GM18505 (cell line): ENCODE measurements around the gene SLC1A7.

Experiments used
- ATAC-seq: cut with Tn5 transposase; IDR thresholded peaks from one replicate; pipeline ENCODE4 v1.9.1; 2021; ENCODE audit not compliant: unreplicated experiment
- POLR2A ChIP-seq: IDR thresholded peaks from 4 replicates; pipeline ENCODE4 v1.6.1; 2011; ENCODE audit warnings: borderline replicate concordance; ENCODE audit not compliant: insufficient read depth, insufficient read length; ENCODE audit errors: extremely low read depth

The SLC1A7 gene

DNA sequence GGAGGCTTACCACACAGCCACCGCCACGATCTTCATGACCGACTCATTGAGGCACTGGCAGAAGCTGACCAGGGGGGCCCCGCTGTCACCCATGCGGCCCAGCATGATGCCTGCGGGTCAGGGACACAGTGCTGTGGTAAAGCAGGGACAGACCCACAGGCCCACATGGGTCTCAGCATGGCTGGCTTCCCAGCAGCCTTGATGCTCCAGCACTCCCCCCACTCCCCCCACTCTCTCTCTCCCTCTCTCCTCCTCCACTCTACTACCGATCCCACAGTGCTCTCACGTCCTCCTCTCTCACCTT, 49.0 kb downstream of the SLC1A7 start:
- no peak for ATAC-seq
- TF ChIP-seq POLR2A, result no peak

DNA sequence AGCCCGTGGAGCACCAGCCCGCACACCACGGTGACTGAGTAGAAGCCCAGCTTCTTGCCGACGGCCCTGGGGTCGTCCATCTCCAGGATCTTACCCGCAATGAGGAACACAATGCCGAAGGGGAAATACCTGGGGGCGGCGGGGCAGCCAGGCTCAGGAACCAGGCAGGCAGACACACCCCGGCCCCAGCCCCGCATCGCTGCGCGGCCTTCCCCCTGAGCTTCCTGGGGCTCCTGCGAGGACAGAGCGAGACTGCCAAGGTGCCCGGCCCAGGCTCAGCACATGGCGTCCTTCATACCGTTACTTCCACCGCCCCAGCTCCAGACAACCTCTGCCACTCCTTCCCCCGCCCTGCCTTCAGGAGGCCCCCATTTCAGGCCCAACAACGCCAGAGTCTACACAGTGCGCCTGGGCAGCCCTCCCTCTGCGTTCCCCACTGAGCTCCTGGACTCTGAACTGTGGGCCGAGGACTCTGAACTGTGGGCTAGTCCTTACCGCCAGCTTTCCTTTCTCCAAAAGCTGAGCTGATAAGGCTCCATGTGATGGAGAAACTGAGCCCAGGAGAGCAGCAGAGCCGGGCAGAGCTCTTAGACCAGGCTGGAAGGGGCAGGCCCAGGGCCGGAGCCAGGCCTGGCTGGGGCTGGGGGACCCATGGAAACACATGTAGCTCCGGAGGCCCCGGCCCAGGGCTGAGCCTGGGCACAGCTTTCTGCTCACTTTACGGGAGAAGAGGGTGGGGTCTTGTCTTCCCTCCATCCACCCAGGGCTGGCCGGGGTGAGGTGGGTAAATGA, 49.6 kb downstream of the SLC1A7 start:
- TF ChIP-seq POLR2A, result no peak
- no peak for ATAC-seq

DNA sequence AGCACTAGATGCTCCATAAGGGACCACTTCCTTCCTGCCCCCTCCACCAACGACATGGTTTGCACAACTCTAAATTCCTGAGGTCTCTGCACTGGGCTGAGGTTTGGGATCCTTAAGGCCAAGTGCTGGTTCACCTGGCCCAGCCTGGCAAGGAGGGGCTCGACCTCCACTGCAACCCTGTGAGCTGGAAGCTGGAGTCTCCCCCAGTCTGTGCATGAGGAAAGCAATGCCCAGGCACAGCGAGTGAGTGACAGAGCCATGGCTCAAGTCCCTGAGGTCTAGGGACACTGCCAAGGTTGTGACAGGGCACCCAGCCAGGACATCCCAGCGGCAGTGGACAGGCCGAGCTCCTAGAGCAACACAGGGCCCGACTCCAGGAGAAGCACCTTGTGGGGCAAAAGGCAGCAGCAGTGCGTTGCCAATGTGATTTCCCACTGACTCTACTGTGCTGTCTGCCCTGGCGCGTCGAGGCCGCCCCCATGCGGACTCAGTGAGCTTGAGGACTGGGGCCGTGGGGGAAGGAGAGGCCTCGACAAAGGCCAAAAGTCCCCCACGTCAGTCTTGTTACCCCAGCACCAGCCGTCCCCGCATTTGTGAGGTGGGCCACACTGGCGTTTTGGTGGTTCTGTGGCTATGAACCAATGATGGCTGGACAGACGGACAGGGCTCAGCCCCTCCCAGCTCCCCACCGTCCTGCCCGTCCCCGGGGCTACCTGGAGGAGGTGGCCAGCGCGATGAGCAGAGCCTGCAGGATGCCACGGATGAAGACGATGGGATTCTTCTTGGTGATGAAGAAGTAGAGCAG, 50.4 kb downstream of the SLC1A7 start:
- no peak for TF ChIP-seq POLR2A
- ATAC-seq, result no peak

DNA sequence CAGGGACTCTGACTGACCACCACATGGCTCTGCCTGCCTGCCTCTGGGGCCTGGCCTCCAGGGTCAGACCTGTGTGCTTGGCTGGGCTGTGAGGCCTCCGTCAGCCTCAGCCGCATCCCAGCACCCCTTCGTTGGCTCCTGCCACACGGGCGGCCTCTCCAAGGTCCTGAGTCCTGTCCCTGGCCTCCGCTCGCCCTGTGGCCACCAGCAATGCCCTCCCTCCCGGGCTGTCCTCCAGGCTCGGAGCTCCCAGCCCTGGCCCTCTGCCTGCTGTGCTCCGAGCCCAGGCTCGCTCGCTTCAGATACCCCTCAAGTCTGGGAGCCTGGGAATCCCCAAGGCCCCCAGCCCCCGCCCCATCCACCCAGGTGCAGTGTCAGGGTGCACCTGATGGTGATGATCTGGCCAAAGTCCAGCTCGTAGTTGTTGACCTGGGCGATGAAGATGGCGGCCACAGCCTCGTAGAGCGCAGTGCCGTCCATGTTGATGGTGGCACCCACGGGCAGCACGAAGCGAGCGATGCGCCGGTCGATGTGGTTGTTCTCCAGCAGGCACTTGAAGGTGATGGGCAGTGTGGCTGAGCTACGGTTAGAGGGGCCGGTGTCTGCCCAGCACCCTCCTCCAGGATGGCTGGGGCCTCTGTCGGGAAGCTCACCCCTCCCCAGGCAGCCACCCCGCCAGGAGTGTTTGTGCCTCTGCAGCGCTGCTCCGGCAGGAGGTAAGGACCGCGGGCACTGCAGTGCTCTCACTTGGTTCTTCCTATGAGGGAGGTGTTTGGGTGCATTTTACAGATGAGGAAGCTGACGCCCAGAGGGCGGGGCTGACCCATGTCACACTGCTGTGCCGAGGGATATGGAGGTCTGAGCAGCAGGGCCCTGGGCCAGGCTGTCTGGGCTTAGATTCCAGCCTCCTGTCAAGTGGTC, 52.0 kb downstream of the SLC1A7 start:
- no peak for ATAC-seq
- TF ChIP-seq POLR2A, result no peak

GRCh38 chr1:53089478-53090226, 52.8 kb downstream of the SLC1A7 start:
- ATAC-seq, result no peak
- no peak for TF ChIP-seq POLR2A

DNA sequence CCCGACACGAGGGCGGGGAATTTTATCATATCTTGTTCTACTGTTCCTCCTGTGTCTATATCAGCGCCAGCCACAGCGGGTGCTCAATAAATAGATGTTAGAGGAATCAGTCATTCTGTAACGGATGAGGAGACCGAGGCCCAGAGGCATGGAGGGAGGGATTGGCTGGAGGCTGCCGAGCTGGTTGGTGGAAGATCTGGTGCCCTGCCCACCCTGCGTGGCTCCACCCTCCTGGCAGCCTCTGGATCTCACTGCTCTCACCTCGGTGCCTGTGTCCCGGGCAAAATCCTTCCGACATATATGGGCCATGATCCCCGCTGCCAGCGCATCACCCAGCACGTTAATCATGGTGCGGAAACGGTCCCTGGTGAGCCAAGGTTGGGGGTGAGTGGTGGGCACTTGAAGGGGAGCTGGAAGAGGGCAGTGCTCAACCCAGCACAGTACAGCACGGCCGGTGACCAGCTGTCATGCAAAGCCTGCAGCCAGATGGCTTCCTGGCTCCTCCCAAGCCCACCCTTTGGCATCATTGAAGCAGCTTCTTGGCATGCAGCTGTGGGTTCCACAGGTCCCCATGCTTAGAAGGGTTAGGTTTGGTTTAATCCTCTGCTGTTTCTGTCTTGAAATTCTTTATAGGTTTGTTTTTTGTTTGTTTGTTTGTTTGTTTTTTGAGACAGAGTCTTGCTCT, 53.7 kb downstream of the SLC1A7 start:
- no peak for ATAC-seq
- TF ChIP-seq POLR2A, result no peak

DNA sequence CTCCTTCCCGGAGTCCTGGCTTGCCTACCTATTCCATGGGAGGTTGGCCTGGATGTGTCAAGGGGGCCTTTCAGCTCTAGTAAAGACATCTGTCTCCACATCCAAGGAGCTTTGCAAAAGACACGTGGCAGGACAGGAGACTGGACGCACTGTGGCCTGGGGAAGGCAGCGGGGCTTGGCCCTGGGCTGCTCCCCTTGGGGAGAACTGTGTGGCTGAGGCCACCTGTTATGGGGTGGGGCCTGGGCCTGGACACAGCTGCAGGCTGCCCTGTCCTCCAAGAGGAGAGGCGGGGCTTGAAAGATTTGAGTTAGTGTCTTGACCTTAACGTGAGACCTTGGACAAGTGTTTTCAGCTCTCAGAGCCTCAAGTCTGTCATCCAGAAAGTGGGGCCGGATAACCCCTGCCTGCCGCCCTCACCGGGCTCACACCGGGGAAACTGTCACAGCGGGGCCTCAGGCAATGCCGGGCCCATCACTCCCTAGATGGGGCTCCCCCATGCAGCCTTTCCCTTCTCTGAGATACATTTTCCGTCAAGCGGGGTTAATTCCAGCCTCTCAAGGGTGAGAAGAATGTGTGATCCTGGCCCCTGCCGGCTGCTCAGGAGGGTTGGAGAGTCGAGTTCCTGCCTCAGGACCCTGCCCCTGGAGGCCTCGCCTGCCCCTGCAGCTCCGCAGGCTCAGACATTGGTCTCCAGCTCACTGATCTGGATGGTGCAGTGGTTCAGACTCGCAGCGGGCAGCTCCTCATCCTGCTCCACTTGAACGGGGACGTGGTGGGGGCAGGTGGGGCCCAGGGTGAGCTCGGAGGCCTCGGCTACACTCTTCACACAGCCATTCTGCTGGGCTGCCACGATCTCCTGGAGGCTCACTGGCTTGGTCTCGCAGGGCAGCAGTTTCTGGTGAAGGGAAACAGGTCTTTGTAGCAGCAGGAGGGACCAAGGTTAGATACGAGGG, 54.8 kb downstream of the SLC1A7 start:
- ATAC-seq, result no peak
- no peak for TF ChIP-seq POLR2A

DNA sequence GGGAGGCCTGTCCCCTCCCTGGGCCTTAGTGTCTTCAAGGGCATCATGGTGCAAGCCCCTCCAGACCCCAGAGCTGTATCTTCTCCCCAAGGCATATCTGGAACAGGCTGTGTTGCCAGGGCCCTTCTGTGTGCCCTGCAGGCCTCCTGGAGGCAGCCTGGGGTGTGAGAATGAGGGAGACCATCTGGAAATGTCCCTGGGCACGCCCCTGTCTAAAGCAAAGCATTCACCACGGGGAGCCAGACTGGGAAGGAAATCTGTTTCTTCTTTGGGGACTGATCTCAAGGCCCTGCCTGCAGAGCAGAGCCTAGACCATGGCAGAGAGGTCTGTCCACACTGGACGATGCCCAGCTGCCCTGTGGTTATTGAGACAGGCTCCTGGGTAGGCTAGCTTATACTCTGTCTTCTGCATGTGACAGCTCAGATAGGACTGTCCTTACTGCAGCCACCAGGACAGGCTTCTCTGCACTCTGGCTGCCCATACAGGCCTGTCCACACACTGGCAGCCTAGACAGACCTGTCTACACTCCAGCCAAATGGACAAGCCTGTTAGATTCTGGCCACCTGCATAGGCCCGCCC, 55.9 kb downstream of the SLC1A7 start:
- TF ChIP-seq POLR2A, result no peak
- no peak for ATAC-seq

GRCh38 chr1:53085405-53085804, 57.0 kb downstream of the SLC1A7 start:
- no peak for TF ChIP-seq POLR2A
- no peak for ATAC-seq

- no peak for ATAC-seq
Observed at GRCh38 chr1:53084589-53084971, 57.9 kb downstream of the SLC1A7 start.

DNA sequence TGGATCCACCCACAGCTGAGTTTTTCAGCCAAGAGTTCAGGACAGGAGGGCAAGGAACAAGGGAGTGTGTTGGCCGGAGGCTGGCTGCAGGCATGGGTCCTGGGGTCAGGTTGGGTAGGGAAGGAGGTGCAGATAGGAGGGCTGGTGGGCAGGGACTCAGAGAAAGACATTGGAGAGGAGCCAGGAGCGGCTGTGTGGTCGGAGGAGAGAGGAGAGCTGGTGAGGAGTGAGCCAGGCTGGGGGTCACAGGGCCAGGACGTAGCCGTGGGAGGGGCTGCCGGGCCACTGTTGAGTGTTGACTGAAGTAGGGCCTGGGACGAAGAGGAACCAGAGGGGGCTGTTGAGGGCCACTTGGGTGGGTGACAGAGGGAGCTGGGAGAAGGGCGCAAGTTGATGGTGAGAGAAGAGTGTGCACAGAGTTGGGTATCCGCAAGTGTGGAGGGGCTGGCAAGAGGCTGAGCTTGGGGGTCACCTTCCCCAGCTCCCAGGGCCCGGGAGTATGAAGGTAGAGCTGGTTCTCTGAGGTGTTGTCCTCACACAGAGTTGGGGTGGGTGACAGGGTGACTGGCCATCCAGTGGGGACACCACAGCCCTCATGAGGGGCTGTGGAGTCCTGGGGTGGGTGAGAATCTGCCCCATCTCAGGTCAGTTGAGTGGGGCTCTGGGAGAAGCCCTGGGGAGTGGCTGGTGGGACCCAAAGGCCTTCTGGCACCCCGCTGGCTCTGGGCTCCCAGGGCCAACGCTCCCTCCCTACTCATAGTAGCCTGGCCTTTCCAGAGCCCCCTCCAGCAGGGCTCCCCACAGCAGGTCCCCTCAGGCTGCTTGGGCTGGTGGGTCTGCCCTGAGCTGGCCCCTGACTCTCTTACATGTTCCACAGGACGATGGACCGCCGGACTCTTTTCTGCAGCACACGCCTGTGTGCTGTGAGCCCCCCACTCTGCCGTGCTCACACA, 58.5 kb downstream of the SLC1A7 start:
- no peak for ATAC-seq
- TF ChIP-seq POLR2A, result no peak

More at GRCh38 chr1:53084589-53084971, 57.9 kb downstream of the SLC1A7 start:
- TF ChIP-seq POLR2A, result no peak
